DLD1 (cell line): Measurements from ENCODE around the gene NKX6-2.
"Not testable (repeated sequence)": the region's sequence is repeated elsewhere in the genome, so short reads cannot be mapped to it uniquely, and the experiment has no call there.

Source experiments
- in situ Hi-C: cut with HindIII; loops from 2 replicates; pipeline ENCODE4 v1.10.0; 2017; ENCODE audit warnings: low sequenced_read_pairs

Gene NKX6-2

GRCh38 chr10:132799865-132800264 lies 13.9 kb upstream of the NKX6-2 start:
- in situ Hi-C loops = no loop called here

GRCh38 chr10:132798876-132799275 lies 12.9 kb upstream of the NKX6-2 start:
- in situ Hi-C loops = no loop called here

- in situ Hi-C loops = no loop called here
These were observed 12.5 kb upstream of the NKX6-2 start for GRCh38 chr10:132798403-132798802.

GRCh38 chr10:132797986-132798385 lies 12.0 kb upstream of the NKX6-2 start:
- in situ Hi-C loops = not testable (repeated sequence)

- in situ Hi-C loops = no loop called here
These were observed 10.9 kb upstream of the NKX6-2 start for GRCh38 chr10:132796846-132797245.

- in situ Hi-C loops = no loop called here
These were observed 8.2 kb upstream of the NKX6-2 start for GRCh38 chr10:132793871-132794849.

- in situ Hi-C loops = no loop called here
These were observed 7.3 kb upstream of the NKX6-2 start for GRCh38 chr10:132793213-132793612.

- in situ Hi-C loops = no loop called here
These were observed 6.8 kb upstream of the NKX6-2 start for GRCh38 chr10:132792796-132793195.

- in situ Hi-C loops = not testable (repeated sequence)
These were observed 6.2 kb upstream of the NKX6-2 start for GRCh38 chr10:132792099-132792498.

- in situ Hi-C loops = no loop called here
These were observed 5.2 kb upstream of the NKX6-2 start for GRCh38 chr10:132790934-132791829.

GRCh38 chr10:132790470-132790869 lies 4.5 kb upstream of the NKX6-2 start:
- in situ Hi-C loops = no loop called here

- in situ Hi-C loops = no loop called here
These were observed 3.8 kb upstream of the NKX6-2 start for GRCh38 chr10:132789659-132790148.

- in situ Hi-C loops = no loop called here
These were observed 2.9 kb upstream of the NKX6-2 start for GRCh38 chr10:132788831-132789219.

GRCh38 chr10:132788180-132788830 lies 2.4 kb upstream of the NKX6-2 start:
- in situ Hi-C loops = no loop called here

GRCh38 chr10:132787495-132788179 lies 1.7 kb upstream of the NKX6-2 start:
- in situ Hi-C loops = no loop called here

GRCh38 chr10:132786884-132787494 lies 1.0 kb upstream of the NKX6-2 start:
- in situ Hi-C loops = no loop called here

GRCh38 chr10:132786476-132786883 lies 533 bp upstream of the NKX6-2 start:
- in situ Hi-C loops = no loop called here

- in situ Hi-C loops = no loop called here
These were observed 853 bp downstream of the NKX6-2 start for GRCh38 chr10:132784866-132785722.
